ENCODE data around the gene FHOD3. TPM values are rescaled to one million over a fixed set of nuclear protein-coding genes. Genes with fewer than 3 reads are reported as not detected.

The FHOD3 gene
- total RNA-seq, 1 donor from 2014 or later, result 5.9 TPM

GRCh38 chr18:36399055-36399454 is 101.5 kb downstream of the FHOD3 start:
- Histone ChIP-seq H3K4me3 (ENCODE audit: insufficient read depth, low read depth, low read length) (no peak overlapping the region), H2AFZ (ENCODE audit: low read depth, low read length) (no peak overlapping the region), H3K27ac (ENCODE audit: low read depth, low read length) (no peak overlapping the region), H3K9ac (ENCODE audit: low read length) (no peak overlapping the region), H3K36me3 (ENCODE audit: insufficient read depth, low read length) (no peaks in the 10 kb centered on the region), H3K4me2 (ENCODE audit: low read length) (no peak overlapping the region), H3K27me3 (ENCODE audit: insufficient read depth, low read length) (no peaks in the 10 kb centered on the region), H3K79me2 (ENCODE audit: insufficient read depth, low read length) (no peaks in the 10 kb centered on the region), H3K4me1 (ENCODE audit: insufficient read depth, low read length) (no peaks in the 10 kb centered on the region), H4K20me1 (ENCODE audit: insufficient read depth, low read length) (no peaks in the 10 kb centered on the region), H3K9me3 (ENCODE audit: insufficient read depth, low read depth, low read length) (no peaks in the 10 kb centered on the region)
- Mint-ChIP-seq H3K4me3 (ENCODE audit: unreplicated experiment) (no peak overlapping the region), H3K27me3 (ENCODE audit: low read depth, unreplicated experiment) (no peaks in the 10 kb centered on the region), H3K36me3 (ENCODE audit: low read depth, unreplicated experiment) (peaks cover 1% of the 10 kb centered on the region), H3K4me1 (ENCODE audit: low read depth, unreplicated experiment) (no peaks in the 10 kb centered on the region), H3K27ac (ENCODE audit: unreplicated experiment) (no peak overlapping the region), H3K9me3 (ENCODE audit: unreplicated experiment) (peaks cover 2% of the 10 kb centered on the region)
- DNase-seq (ENCODE audit: low read depth) (no peak), FAIRE-seq (no peak)
- TF ChIP-seq EZH2 (IDR thresholded peaks at IDR 0.05; ENCODE audit: insufficient read depth, low read length), result no peak
- no peak for TF ChIP-seq CTCF (IDR thresholded peaks at IDR 0.05; ENCODE audit: insufficient read depth, low read depth, low read length)

GRCh38 chr18:36401462-36401861 is 103.9 kb downstream of the FHOD3 start:
- FAIRE-seq, result no peak
- H3K9me3 ChIP-seq (ENCODE audit: insufficient read depth, low read depth, low read length), result no peaks in the 10 kb centered on the region
- H3K4me2 ChIP-seq (ENCODE audit: low read length), result no peak overlapping the region
- no peak overlapping the region for H3K4me3 Mint-ChIP-seq (ENCODE audit: unreplicated experiment)
- no peak for DNase-seq (ENCODE audit: low read depth)
- no peaks in the 10 kb centered on the region for H3K36me3 ChIP-seq (ENCODE audit: insufficient read depth, low read length)
- peaks cover 2% of the 10 kb centered on the region for H3K9me3 Mint-ChIP-seq (ENCODE audit: unreplicated experiment)
- H3K27ac ChIP-seq (ENCODE audit: low read depth, low read length), result no peak overlapping the region
- H3K9ac ChIP-seq (ENCODE audit: low read length), result no peak overlapping the region
- H3K27me3 ChIP-seq (ENCODE audit: insufficient read depth, low read length), result no peaks in the 10 kb centered on the region
- H3K36me3 Mint-ChIP-seq (ENCODE audit: low read depth, unreplicated experiment), result peaks cover 1% of the 10 kb centered on the region
- TF ChIP-seq EZH2 (IDR thresholded peaks at IDR 0.05; ENCODE audit: insufficient read depth, low read length) (no peak), CTCF (IDR thresholded peaks at IDR 0.05; ENCODE audit: insufficient read depth, low read depth, low read length) (no peak)
- no peaks in the 10 kb centered on the region for H3K79me2 ChIP-seq (ENCODE audit: insufficient read depth, low read length)
- H3K4me3 ChIP-seq (ENCODE audit: insufficient read depth, low read depth, low read length), result no peak overlapping the region
- no peak overlapping the region for H2AFZ ChIP-seq (ENCODE audit: low read depth, low read length)
- H4K20me1 ChIP-seq (ENCODE audit: insufficient read depth, low read length), result no peaks in the 10 kb centered on the region
- no peaks in the 10 kb centered on the region for H3K4me1 Mint-ChIP-seq (ENCODE audit: low read depth, unreplicated experiment)
- no peak overlapping the region for H3K27ac Mint-ChIP-seq (ENCODE audit: unreplicated experiment)
- no peaks in the 10 kb centered on the region for H3K27me3 Mint-ChIP-seq (ENCODE audit: low read depth, unreplicated experiment)
- H3K4me1 ChIP-seq (ENCODE audit: insufficient read depth, low read length), result no peaks in the 10 kb centered on the region

GRCh38 chr18:36402765-36403396 is 105.4 kb downstream of the FHOD3 start:
- FAIRE-seq, result peak; percentile 85

More at GRCh38 chr18:36402765-36403396, 105.4 kb downstream of the FHOD3 start:
- no peaks in the 10 kb centered on the region for H3K4me1 Mint-ChIP-seq (ENCODE audit: low read depth, unreplicated experiment)
- no peak overlapping the region for H3K4me3 Mint-ChIP-seq (ENCODE audit: unreplicated experiment)
- H3K9ac ChIP-seq (ENCODE audit: low read length), result no peak overlapping the region
- H3K4me2 ChIP-seq (ENCODE audit: low read length), result no peak overlapping the region
- H3K4me3 ChIP-seq (ENCODE audit: insufficient read depth, low read depth, low read length), result no peak overlapping the region
- no peaks in the 10 kb centered on the region for H3K27me3 Mint-ChIP-seq (ENCODE audit: low read depth, unreplicated experiment)
- H3K36me3 ChIP-seq (ENCODE audit: insufficient read depth, low read length), result no peaks in the 10 kb centered on the region
- DNase-seq (ENCODE audit: low read depth), result peak; percentile 77
- no peaks in the 10 kb centered on the region for H3K36me3 Mint-ChIP-seq (ENCODE audit: low read depth, unreplicated experiment)
- H3K9me3 ChIP-seq (ENCODE audit: insufficient read depth, low read depth, low read length), result no peaks in the 10 kb centered on the region
- H4K20me1 ChIP-seq (ENCODE audit: insufficient read depth, low read length), result no peaks in the 10 kb centered on the region
- H3K4me1 ChIP-seq (ENCODE audit: insufficient read depth, low read length), result no peaks in the 10 kb centered on the region
- no peak overlapping the region for H3K27ac Mint-ChIP-seq (ENCODE audit: unreplicated experiment)
- no peak overlapping the region for H2AFZ ChIP-seq (ENCODE audit: low read depth, low read length)
- no peaks in the 10 kb centered on the region for H3K9me3 Mint-ChIP-seq (ENCODE audit: unreplicated experiment)
- no peaks in the 10 kb centered on the region for H3K27me3 ChIP-seq (ENCODE audit: insufficient read depth, low read length)
- no peak overlapping the region for H3K27ac ChIP-seq (ENCODE audit: low read depth, low read length)
- H3K79me2 ChIP-seq (ENCODE audit: insufficient read depth, low read length), result no peaks in the 10 kb centered on the region
- TF ChIP-seq EZH2 (IDR thresholded peaks at IDR 0.05; ENCODE audit: insufficient read depth, low read length) (no peak), CTCF (IDR thresholded peaks at IDR 0.05; ENCODE audit: insufficient read depth, low read depth, low read length) (no peak)
